A204.1 (cell line): ENCODE measurements around the gene ZBTB4.
"Not testable (repeated sequence)": the region's sequence is repeated elsewhere in the genome, so short reads cannot be mapped to it uniquely, and the experiment has no call there.

Experiments used
- FAIRE-seq: peaks from 2 replicates; lab custom pipeline; 2012; peaks lifted over from hg19 to GRCh38; lab: Jason Lieb, UNC

Gene ZBTB4

DNA sequence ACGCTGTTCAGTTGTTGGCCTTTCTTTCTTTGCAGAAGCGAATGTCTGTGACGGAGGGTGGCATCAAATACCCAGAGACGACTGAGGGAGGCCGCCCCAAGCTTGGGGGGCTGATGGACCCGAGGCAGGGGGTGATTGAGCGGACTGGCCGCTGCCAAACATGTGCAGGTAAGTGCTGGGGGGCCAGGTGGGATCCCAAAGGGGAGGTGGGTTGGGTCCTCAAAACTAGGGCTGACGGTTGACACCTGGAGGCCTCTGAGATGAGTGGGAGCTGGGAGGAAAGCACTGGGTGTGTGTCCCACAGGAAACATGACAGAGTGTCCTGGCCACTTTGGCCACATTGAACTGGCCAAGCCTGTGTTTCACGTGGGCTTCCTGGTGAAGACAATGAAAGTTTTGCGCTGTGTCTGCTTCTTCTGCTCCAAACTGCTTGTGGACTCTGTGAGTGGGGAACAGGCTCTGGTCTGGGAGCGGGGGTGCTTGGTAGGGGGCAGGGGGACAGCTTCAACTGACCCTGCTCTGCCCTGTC lies 16.5 kb upstream of the ZBTB4 start:
- no peak for FAIRE-seq

DNA sequence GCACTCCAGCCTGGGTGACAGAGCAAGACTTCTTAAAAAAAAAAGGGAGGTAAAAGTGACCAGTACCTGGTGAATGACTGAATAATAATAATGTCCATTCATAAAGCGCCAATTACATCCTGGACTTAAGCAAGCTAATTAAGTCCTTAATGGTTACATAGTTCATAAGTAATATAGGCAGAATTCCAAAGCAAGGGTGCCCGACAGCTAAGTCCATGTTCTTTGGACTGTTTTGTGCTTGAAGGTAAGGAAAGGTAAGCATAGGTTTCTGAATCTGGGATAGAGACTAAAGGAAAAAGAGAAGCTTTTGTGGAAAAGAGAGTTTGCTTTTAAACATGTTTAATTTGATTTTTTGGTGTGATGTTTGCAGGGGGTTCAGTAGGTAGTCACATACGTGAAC lies 14.5 kb upstream of the ZBTB4 start:
- FAIRE-seq, result no peak

DNA sequence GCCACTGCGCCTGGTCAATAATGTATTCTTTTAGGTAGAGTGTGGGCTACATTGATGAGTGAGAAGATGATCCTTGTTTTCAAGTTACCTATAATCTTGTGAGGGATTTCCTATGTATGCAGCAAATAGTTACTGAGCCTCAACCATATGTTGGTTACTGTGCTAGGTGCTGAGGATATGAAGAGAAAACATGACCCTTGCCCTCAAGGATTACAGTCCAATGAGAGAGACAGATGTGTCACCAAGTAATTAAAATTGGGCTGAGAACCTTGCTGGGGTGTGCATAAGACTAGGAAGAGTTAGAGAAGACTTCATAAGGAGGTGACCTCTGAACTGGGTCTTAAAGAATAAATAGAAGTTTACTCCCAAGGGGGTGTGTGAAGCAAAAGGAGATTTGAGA lies 12.2 kb upstream of the ZBTB4 start:
- FAIRE-seq, result no peak

DNA sequence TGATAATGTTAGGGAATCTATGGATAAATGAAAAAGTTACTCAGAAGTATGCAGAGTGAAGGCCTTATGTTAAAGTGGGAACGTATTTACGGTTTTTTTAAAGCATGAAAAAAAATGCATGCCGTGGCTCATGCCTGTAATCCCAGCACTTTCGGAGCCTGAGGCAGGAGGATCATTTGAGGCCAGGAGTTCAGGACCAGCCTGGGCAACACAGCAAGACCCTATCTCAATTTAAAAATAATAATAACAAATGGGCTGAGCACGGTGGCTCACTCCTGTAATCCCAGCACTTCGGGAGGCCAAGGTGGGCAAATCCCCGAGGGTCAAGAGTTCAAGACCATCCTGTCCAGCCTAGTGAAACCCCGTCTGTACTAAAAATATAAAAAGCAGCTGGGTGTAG lies 10.7 kb upstream of the ZBTB4 start:
- FAIRE-seq, result no peak

DNA sequence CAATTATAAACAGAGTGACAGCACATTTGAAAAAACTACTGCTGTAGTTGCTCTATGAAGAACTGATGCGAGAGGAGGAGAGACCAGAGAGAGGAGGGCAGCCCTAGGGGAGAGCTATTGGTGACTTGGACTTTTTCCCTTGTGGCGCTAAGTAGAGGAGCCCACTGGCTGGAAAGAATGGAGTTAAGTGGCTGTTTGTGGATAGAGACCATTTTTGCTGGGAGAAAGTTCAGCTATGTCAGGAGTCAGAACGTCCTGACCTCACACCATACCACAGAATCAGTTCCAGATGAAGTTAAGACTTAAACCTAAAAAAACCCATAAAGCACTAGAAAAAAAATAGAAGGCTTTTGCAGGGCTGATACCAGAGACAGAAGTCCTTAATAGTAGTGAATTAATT lies 6.8 kb upstream of the ZBTB4 start:
- no peak for FAIRE-seq

DNA sequence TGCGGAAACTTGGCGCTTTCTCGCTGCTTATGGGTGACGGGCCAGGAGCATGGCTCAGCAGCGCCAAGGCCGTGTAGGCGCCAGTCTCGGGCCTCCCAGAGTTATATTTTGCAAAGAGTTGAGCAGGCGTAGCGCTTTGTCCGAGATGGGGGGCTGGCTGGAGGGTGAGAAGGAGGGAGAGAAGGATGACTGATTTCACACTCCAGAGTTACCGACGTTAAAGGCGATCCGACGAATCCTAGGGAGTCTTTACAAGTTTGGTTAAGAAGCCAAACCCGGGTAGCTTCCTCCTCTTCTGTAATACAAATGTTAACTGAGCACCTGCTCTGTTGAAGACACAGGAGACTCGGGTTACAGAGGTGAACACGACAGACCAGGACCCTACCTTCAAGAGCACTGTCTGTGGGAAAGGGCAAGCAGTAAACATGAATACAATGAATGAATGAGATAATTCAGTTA lies 5.5 kb upstream of the ZBTB4 start:
- no peak for FAIRE-seq

DNA sequence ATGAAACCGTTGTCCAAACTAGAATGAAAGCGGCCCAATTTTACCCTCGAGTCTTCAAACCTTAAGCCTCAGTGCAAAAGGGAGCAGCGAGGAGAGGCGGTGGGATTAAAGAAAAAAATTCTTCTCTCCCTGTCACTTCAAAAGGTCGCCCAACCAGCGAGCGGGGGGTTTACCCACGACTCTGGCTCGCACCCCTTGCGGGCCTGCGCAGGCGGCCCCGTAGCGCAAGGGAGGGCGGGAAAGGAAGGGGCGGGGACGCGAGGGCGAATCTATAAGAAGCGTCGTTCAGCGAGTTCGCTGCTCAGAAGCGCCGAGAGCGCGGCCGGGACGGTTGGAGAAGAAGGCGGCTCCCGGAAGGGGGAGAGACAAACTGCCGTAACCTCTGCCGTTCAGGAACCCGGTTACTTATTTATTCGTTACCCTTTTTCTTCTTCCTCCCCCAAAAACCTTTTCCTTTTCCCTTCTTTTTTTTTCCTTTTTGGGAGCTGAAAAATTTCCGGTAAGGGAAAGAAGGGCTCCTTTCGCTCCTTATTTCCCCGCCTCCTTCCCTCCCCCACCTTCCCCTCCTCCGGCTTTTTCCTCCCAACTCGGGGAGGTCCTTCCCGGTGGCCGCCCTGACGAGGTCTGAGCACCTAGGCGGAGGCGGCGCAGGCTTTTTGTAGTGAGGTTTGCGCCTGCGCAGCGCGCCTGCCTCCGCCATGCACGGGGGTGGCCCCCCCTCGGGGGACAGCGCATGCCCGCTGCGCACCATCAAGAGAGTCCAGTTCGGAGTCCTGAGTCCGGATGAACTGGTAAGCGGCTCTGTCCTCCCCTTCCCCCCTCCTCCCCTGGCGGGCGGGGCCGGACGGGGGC lies 4.9 kb upstream of the ZBTB4 start, which contains the start of gene POLR2A:
Gene POLR2A, plus strand, starts transcription at position 300 of the 852 bp plus-strand sequence.
- peak; percentile 83 for FAIRE-seq

DNA sequence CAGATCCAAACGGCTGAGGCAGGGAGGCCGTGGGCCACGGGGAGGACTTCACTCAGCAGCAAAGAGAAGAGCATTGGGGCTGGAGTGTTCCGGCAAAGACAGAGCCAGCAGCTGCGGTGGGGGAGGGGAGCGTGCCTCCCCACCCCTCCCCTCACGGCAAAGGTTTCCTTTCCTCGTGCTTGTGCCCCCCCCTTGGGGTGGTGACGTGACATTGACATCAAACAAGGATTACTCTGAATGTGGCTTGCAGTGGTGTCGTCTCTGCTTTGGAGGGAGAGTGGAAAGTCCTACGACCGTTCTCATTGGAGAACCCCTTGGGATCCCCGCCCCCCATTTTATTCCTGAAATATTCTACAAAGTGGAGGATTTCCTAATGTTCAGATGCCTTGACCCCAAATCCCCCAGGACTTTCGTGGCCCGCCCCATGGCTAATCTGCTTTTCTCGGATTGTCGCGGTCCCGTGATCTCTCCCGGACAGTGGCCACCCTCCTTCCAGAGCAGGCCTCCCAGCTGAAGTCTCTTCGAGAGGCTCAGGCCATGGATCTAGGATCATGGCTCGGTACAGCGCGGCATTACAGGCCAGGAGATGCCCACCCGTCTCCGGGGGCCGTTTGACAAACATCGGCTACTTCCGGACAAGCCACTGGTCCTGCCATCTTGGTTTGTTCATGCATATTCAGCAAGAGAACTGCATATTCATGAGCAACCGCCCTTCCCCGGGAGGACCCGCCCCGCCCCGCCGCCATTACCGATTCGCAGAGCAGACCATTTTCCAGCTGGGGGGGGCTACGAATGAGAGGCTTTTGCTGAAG lies 4.0 kb upstream of the ZBTB4 start:
- peak; percentile 83 for FAIRE-seq

DNA sequence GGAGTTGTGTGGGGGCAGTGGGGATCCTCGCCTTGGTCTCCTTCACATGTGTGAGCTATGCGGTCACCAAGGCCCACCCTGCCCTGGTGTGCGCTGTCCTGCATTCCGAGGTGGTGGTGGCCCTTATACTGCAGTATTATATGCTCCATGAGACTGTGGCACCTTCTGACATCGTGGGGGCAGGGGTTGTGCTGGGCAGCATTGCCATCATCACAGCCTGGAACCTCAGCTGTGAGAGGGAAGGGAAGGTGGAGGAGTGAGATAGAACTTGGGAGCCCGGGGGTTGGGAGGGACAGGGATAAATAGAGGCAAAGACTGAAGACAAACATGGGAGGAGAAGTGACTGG lies 3.3 kb upstream of the ZBTB4 start:
- not testable (repeated sequence) for FAIRE-seq

DNA sequence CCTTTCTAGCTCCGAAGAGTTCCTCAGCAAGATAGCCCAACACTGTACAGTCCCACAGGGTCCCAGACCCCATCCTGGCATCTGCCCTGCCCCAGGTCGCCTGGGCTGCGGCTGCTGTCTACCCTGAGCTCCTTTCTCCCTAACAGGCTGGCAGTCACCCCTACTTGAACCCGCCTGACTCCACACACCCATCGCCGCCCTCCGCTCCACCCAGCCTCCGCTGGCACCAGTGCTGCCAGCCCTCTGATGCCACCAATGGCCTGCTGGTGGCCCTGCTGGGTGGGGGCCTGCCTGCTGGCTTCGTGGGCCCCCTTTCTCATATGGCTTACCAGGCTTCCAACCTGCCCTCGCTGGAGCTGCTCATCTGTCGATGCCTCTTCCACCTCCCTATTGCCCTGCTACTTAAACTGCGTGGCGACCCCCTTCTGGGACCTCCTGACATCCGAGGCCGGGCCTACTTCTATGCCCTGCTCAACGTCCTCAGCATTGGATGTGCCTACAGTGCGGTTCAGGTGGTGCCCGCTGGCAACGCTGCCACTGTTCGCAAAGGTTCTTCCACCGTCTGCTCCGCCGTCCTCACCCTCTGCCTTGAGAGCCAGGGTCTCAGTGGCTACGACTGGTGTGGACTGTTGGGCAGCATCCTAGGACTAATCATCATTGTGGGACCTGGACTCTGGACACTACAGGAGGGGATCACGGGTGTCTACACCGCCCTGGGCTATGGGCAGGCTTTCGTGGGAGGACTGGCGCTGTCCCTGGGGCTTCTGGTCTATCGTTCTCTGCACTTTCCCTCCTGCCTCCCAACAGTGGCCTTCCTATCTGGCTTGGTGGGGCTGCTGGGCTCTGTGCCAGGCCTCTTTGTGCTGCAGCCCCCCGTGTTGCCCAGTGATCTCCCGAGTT lies 2.7 kb upstream of the ZBTB4 start:
- not testable (repeated sequence) for FAIRE-seq

DNA sequence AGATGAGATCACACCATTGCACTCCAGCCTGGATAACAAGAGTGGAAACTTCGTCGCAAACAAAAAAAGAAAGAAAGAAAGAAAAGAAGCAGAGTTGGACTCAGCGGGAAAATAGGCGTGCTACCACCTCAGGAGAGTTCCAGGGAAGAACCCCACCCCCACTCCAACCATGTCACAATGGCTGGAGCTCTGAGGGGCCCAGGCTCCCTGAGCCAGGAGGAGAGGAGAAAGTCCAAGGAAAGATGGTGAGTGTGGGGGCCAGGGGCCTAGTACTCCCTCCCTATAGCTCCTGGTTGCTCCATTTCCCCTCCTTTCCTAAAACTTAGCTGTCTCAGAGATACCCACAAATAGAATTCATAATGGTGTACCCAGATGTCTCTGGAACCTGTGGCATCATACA lies 1.8 kb upstream of the ZBTB4 start, which contains the start of gene SLC35G6:
Gene SLC35G6, plus strand, starts transcription at position 172 of the 400 bp plus-strand sequence. Its CDS starts 71 bp downstream, at position 243.
- FAIRE-seq, result not testable (repeated sequence)

DNA sequence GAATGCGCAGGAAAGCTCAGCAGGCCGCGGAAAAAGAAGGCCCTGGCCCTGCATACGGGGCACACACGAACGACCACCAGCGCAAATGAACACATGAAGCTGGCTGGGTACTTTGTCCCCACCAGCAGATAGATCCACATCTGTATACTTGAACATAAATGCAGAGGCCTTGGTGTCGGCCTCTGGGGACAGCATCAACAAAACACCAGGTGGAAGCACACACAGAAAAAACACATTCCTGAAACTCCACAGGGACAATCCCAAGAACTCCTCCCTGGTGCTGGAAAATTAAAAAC lies 606 bp upstream of the ZBTB4 start:
- no peak for FAIRE-seq

DNA sequence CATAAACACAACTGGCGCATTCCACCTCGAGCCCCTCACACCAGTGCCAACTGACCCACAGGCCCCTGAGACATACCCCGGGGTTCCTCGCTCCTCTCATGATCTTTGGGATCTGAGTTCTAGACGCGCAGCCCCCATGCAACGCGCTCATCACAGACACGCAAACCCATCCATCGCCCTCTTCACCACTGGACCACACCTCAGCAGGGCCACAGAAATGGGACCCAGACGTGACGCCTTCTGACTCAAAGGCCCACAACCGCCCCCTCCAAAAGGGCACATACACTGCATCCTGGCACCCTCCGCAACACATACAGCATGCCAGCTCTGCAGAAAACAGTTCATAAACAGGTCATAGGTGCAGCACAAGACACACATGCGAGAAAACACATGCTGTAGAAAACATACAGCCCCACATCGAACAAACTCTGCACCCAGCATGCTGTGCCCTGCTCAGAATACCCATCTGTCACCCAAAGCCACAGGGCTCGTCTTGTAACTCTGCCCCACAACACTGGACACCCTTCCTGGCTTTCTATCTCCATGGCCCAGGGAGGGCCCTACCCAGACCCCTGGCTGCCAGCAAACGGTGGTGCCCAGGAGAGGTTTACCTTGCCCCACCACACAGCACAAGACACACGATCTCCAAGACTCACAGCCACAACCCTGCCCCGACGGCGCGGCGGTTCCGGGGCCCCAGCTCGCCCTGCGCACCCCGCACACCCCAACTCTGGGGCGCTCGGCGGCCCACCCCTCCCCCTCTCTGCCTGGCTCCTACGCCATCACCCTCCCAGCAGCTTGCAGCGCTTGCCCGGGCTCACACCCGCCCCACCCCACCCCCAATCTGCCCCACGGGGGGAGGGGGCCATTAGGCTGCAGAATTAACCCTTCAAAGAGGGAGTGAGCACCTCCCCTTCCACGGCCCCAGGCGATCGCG lies 887 bp downstream of the ZBTB4 start:
- FAIRE-seq, result no peak

DNA sequence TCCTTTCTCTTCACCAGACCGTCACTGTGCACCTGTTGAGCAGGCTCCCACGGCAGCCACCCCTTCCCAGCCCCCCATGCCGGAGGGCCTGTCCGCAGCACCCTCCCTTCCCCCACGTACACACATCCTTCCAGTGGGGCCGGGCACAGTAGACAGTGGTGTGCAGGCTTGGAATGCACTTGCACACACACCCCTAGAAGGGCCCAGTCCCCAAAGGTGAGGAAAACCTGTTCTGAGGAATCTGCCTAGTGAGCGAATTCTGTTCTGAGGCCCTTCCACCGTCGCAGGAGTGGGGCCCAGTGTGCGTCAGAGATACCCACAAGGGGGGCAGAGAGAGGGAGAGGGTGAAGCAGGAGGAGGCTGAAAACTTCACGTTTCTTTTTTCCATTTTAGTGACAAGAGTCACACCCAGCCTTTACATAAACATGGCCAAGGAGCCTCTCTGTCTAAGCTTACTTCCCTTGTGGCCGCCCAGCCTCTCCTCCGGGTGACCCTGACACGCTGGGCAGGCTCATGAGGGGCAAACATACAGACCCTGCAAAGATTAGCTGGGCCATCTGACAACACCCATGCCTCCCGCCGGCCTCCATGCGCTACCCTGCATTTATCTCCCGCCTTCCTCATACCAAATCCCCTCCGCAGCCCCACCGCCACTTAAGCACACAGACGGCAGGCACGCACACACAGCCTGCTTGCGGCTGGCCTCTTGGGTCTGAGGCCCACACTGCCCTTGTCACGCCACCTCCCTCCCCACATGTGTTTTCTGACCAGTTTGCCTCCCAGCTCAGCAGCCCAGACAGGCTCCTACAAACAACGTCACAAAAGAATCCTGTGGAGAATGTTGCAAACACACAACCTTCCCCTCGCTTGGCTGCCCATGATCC lies 1.8 kb downstream of the ZBTB4 start:
- no peak for FAIRE-seq

DNA sequence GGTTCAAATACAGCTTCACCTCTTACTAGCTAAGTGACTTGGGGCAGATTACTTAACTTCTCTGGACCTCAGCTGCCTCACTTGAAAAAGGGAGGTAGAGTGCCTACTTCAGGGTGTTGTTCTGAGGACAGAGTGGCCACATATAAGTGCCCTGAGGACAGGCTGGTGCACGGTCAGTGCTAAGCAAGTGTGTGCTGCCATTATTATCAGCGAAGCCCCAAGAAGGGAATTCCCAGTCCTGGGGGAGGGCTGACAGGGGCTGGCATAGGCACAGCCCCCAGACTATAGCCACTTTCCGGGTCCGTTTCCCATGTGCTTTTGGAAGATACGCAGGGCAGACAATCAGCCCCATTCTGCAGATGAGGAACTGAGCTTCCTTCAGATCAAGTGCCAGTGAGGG lies 2.5 kb downstream of the ZBTB4 start:
- no peak for FAIRE-seq

DNA sequence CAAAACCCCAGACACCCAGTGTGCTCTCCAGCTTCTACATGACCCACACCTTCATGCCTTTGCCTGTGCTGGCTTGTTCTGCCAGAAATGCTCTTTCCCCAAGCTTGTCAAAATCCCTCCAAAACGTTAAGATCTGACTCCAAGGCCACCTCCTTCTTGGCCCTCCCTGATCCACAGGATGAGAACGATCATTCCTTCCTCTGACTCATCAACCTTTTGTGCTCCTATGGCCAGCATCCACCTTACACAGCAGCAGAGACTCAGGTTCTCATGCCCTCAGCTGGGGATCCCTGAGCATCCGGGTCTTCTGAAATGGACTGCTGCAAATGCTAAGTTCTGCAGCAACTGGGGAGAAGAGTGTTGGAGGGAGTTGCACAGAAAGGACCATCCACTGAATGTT lies 2.9 kb downstream of the ZBTB4 start:
- FAIRE-seq, result no peak

DNA sequence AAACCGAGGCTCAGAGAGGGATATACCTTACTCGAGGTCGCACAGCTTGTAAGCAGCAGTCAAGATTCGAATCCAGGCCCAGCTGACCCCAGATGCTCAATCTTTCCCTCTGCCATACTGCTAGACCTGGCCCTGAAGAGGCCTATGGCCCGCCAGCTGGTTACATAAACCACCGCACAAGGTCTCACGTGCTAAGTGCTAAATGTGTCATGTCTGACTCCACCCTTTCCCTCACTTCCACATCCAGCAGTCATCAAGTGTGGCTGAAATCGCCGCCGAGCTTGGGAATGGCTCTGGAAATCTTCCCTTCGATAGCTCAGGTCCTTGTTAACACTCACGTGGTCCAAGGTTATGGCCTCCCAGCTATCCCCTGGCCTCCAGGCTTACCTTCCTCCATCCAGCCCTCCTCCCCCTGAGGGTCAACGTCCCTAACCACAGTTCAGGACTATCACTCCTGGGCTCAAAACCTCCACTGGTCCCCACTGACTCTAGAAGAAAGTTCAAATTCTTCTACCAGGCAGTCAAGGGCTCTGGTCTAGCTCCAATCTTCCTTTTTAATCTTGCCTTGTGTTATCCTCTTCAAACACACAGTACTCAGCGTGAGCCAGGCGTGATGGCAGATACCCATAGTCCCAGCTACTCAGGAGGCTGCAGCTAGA lies 3.5 kb downstream of the ZBTB4 start:
- no peak for FAIRE-seq

DNA sequence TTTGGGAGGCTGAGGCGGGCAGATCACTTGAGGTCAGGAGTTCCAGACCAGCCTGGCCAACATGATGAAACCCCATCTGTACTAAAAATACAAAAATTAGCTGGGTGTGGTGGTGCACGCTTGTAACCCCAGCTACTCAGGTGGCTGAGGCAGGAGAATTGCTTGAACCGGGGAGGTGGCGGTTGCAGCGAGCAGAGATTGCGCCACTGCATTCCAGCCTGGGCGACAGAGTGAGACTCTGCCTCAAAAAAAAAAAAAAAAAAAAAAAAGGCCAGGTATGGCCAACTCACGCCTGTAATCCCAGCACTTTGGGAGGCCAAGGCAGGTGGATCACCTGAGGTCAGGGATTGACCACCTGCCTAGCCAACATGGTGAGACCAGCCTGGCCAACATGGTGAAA lies 4.7 kb downstream of the ZBTB4 start:
- not testable (repeated sequence) for FAIRE-seq

DNA sequence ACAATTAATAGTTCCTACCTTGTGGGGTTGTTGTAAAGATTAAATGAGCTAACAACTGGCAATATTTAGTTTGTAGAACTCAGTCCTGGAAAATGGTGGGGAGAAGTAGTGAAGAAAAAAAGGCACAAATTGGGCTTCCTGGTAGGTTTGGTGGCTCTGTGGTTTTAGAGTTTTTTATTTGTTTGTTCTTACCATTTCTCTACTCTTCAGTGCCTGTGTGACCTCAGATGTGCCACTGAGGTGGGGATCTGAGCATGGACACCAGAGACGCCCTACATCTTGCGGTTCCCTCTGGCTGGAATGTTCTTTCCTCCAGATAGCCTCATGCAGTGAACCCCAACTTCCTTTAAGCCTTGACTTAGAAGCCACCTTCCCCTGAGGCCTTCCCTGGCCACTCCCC lies 7.7 kb downstream of the ZBTB4 start:
- no peak for FAIRE-seq
